Left hindlimb (tissue), 1 donor: ENCODE results near the gene TMCO6.
"Not testable (repeated sequence)": the region's sequence is repeated elsewhere in the genome, so short reads cannot be mapped to it uniquely, and the experiment has no call there.

Experiments
- DNase-seq: peaks from one replicate; pipeline ENCODE4 v3.0.0-alpha.2; 2018

TMCO6 gene

GRCh38 chr5:140631036-140631417 is 8.2 kb upstream of the TMCO6 start:
- DNase-seq = no peak

GRCh38 chr5:140631831-140632365 is 7.4 kb upstream of the TMCO6 start:
- no peak for DNase-seq

GRCh38 chr5:140632366-140633020 is 6.8 kb upstream of the TMCO6 start:
- DNase-seq = peak; percentile 53

- peak; percentile 45 for DNase-seq
Measured at GRCh38 chr5:140633021-140633471, 6.2 kb upstream of the TMCO6 start, which contains the start of gene CD14. TSS of gene CD14 (minus strand) at chr5:140633175. CDS start at chr5:140633071, 104 bp downstream.

- DNase-seq = no peak
Measured at GRCh38 chr5:140633501-140633900, 5.8 kb upstream of the TMCO6 start.

GRCh38 chr5:140634103-140634502 is 5.1 kb upstream of the TMCO6 start:
- no peak for DNase-seq

- DNase-seq = no peak
Measured at GRCh38 chr5:140635291-140636257, 3.7 kb upstream of the TMCO6 start.

GRCh38 chr5:140637371-140638100 is 1.7 kb upstream of the TMCO6 start:
- DNase-seq = no peak

- not testable (repeated sequence) for DNase-seq
Measured at GRCh38 chr5:140638898-140639147, 428 bp upstream of the TMCO6 start.

GRCh38 chr5:140641716-140642115 is 2.5 kb downstream of the TMCO6 start:
- DNase-seq = no peak

- DNase-seq = no peak
Measured at GRCh38 chr5:140642718-140643117, 3.5 kb downstream of the TMCO6 start.

GRCh38 chr5:140647042-140647419 is 7.8 kb downstream of the TMCO6 start:
- DNase-seq = peak; percentile 40

GRCh38 chr5:140658870-140659269 is 19.6 kb downstream of the TMCO6 start:
- no peak for DNase-seq

- DNase-seq = not testable (repeated sequence)
Measured at GRCh38 chr5:140660371-140660770, 21.1 kb downstream of the TMCO6 start.

- no peak for DNase-seq
Measured at GRCh38 chr5:140664030-140664358, 24.7 kb downstream of the TMCO6 start.

GRCh38 chr5:140664359-140665119 is 25.3 kb downstream of the TMCO6 start, which contains the start of gene WDR55:
TSS of gene WDR55 (plus strand) at chr5:140664904. CDS start at chr5:140664913, 9 bp downstream.
- DNase-seq = peak; percentile 96

- DNase-seq = not testable (repeated sequence)
Measured at GRCh38 chr5:140671035-140671434, 31.8 kb downstream of the TMCO6 start.

GRCh38 chr5:140671472-140672125 is 32.3 kb downstream of the TMCO6 start:
- DNase-seq = no peak

GRCh38 chr5:140672455-140673186 is 33.4 kb downstream of the TMCO6 start:
- DNase-seq = no peak

- no peak for DNase-seq
Measured at GRCh38 chr5:140673187-140673976, 34.1 kb downstream of the TMCO6 start, which contains the start of gene DND1. TSS of gene DND1 (minus strand) at chr5:140673576. CDS start at chr5:140673542, 34 bp downstream.
